Subcutaneous abdominal adipose tissue (tissue), 5 donors: ENCODE results near the gene KEL.

Experiments used
- H3K27ac ChIP-seq: one replicate; pipeline ENCODE4 v1.7.0; 2013; ENCODE audit warnings: low read depth, mild to moderate bottlenecking, inconsistent platforms, low read length, moderate library complexity
- H3K27me3 ChIP-seq, 5 donors: one replicate each; pipeline ENCODE4 v1.7.0; 2013; ENCODE audit warnings: low read length in 5 of 5, inconsistent platforms in 1 of 5; ENCODE audit not compliant: control insufficient read depth in 5 of 5, insufficient read depth in 4 of 5
- H3K36me3 ChIP-seq, 5 donors: one replicate each; pipeline ENCODE4 v1.7.0; 2013; ENCODE audit warnings: low read length in 5 of 5; ENCODE audit not compliant: control insufficient read depth in 5 of 5, insufficient read depth in 5 of 5
- H3K4me1 ChIP-seq, 5 donors: one replicate each; pipeline ENCODE4 v1.7.0; 2013; ENCODE audit warnings: low read length in 5 of 5, mild to moderate bottlenecking in 3 of 5, moderate library complexity in 1 of 5; ENCODE audit not compliant: control insufficient read depth in 5 of 5, insufficient read depth in 5 of 5
- H3K4me3 ChIP-seq, 5 donors: one replicate each; pipeline ENCODE4 v1.7.0; 2013; ENCODE audit warnings: low read length in 5 of 5, low read depth in 1 of 5
- H3K9ac ChIP-seq, 5 donors: one replicate each; pipeline ENCODE4 v1.7.0; 2013; ENCODE audit warnings: low read length in 5 of 5, mild to moderate bottlenecking in 4 of 5, moderate library complexity in 3 of 5
- H3K9me3 ChIP-seq, 5 donors: one replicate each; pipeline ENCODE4 v1.7.0; 2013; ENCODE audit warnings: low read length in 5 of 5; ENCODE audit not compliant: control insufficient read depth in 5 of 5
- donor health status: healthy.
- donor health status: healthy.
- donor health status: healthy.
- donor health status: healthy.
- donor health status: healthy.

KEL gene

GRCh38 chr7:142945001-142945400 is 17.2 kb downstream of the KEL start:
- no peaks in the 10 kb centered on the region for H3K36me3 ChIP-seq
- H3K27ac ChIP-seq = no peak overlapping the region
- no peak overlapping the region for H3K4me3 ChIP-seq
- H3K9me3 ChIP-seq = no peaks in the 10 kb centered on the region
- H3K9ac ChIP-seq = no peak overlapping the region
- H3K27me3 ChIP-seq = peaks cover 0 to 9% (median 0%) of the 10 kb centered on the region in 5 donors
- peaks cover 0 to 14% (median 0%) of the 10 kb centered on the region in 5 donors for H3K4me1 ChIP-seq

GRCh38 chr7:142943706-142944268 is 18.4 kb downstream of the KEL start:
- peaks cover 0 to 9% (median 0%) of the 10 kb centered on the region in 5 donors for H3K27me3 ChIP-seq
- H3K36me3 ChIP-seq = no peaks in the 10 kb centered on the region
- no peak overlapping the region for H3K9ac ChIP-seq
- no peak overlapping the region for H3K27ac ChIP-seq
- peaks cover 0 to 17% (median 0%) of the 10 kb centered on the region in 5 donors for H3K4me1 ChIP-seq
- H3K9me3 ChIP-seq = no peaks in the 10 kb centered on the region
- no peak overlapping the region for H3K4me3 ChIP-seq

GRCh38 chr7:142942746-142943145 is 19.4 kb downstream of the KEL start:
- Histone ChIP-seq H3K9me3 (no peaks in the 10 kb centered on the region), H3K9ac (no peak overlapping the region), H3K4me1 (peaks cover 0 to 17% (median 0%) of the 10 kb centered on the region in 5 donors), H3K36me3 (no peaks in the 10 kb centered on the region), H3K27ac (no peak overlapping the region), H3K27me3 (peaks cover 0 to 9% (median 0%) of the 10 kb centered on the region in 5 donors), H3K4me3 (no peak overlapping the region)

- Histone ChIP-seq H3K27me3 (peaks cover 0 to 9% (median 0%) of the 10 kb centered on the region in 5 donors), H3K9me3 (no peaks in the 10 kb centered on the region), H3K4me1 (peaks cover 0 to 17% (median 0%) of the 10 kb centered on the region in 5 donors), H3K27ac (no peak overlapping the region), H3K9ac (no peak overlapping the region), H3K4me3 (no peak overlapping the region), H3K36me3 (no peaks in the 10 kb centered on the region)
Measured at GRCh38 chr7:142941541-142941940, 20.6 kb downstream of the KEL start.

GRCh38 chr7:142940966-142941535 is 21.1 kb downstream of the KEL start:
- H3K36me3 ChIP-seq = no peaks in the 10 kb centered on the region

GRCh38 chr7:142939226-142939910 is 22.8 kb downstream of the KEL start, which contains the start of gene LLCFC1:
TSS of gene LLCFC1 (plus strand) at chr7:142939484. CDS start at chr7:142939622, 138 bp downstream.
- Histone ChIP-seq H3K27me3 (peaks cover 0 to 9% (median 2%) of the 10 kb centered on the region in 5 donors), H3K4me1 (peaks cover 0 to 17% (median 0%) of the 10 kb centered on the region in 5 donors), H3K9me3 (no peaks in the 10 kb centered on the region), H3K4me3 (no peak within 1 kb of the TSS), H3K36me3 (no peaks in the 10 kb centered on the region), H3K9ac (no peak within 1 kb of the TSS), H3K27ac (no peak within 1 kb of the TSS)

More at GRCh38 chr7:142940966-142941535, 21.1 kb downstream of the KEL start:
- Histone ChIP-seq H3K27ac (no peak overlapping the region), H3K4me1 (peaks cover 0 to 17% (median 0%) of the 10 kb centered on the region in 5 donors), H3K9ac (no peak overlapping the region), H3K9me3 (no peaks in the 10 kb centered on the region), H3K4me3 (no peak overlapping the region), H3K27me3 (peaks cover 0 to 9% (median 2%) of the 10 kb centered on the region in 5 donors)

GRCh38 chr7:142938611-142939010 is 23.6 kb downstream of the KEL start:
- Histone ChIP-seq H3K4me3 (no peak overlapping the region), H3K27ac (no peak overlapping the region), H3K9me3 (no peaks in the 10 kb centered on the region), H3K27me3 (peaks cover 1 to 13% (median 3%) of the 10 kb centered on the region in 5 donors), H3K9ac (no peak overlapping the region), H3K4me1 (peaks cover 0 to 17% (median 0%) of the 10 kb centered on the region in 5 donors), H3K36me3 (no peaks in the 10 kb centered on the region)

- peaks cover 0 to 14% (median 0%) of the 10 kb centered on the region in 5 donors for H3K4me1 ChIP-seq
- no peak overlapping the region for H3K4me3 ChIP-seq
- H3K36me3 ChIP-seq = no peaks in the 10 kb centered on the region
- H3K27me3 ChIP-seq = peaks cover 2 to 5% (median 4%) of the 10 kb centered on the region in 5 donors
- H3K27ac ChIP-seq = no peak overlapping the region
- H3K9ac ChIP-seq = no peak overlapping the region
- H3K9me3 ChIP-seq = no peaks in the 10 kb centered on the region
Measured at GRCh38 chr7:142935941-142936565, 26.1 kb downstream of the KEL start.

- H3K4me1 ChIP-seq = no peaks in the 10 kb centered on the region
- no peak overlapping the region for H3K9ac ChIP-seq
- no peak overlapping the region for H3K27ac ChIP-seq
- H3K27me3 ChIP-seq = peaks cover 2 to 5% (median 4%) of the 10 kb centered on the region in 5 donors
- H3K36me3 ChIP-seq = no peaks in the 10 kb centered on the region
- no peaks in the 10 kb centered on the region for H3K9me3 ChIP-seq
- H3K4me3 ChIP-seq = no peak overlapping the region
Measured at GRCh38 chr7:142934056-142934455, 28.1 kb downstream of the KEL start.

- no peaks in the 10 kb centered on the region for H3K36me3 ChIP-seq
- no peaks in the 10 kb centered on the region for H3K4me1 ChIP-seq
- no peaks in the 10 kb centered on the region for H3K9me3 ChIP-seq
- H3K9ac ChIP-seq = no peak within 1 kb of the TSS
- peaks cover 2 to 5% (median 4%) of the 10 kb centered on the region in 5 donors for H3K27me3 ChIP-seq
- H3K4me3 ChIP-seq = no peak within 1 kb of the TSS
- no peak within 1 kb of the TSS for H3K27ac ChIP-seq
Measured at GRCh38 chr7:142933624-142934023, 28.5 kb downstream of the KEL start, which contains the start of gene TRPV5. TSS of gene TRPV5 (minus strand) at chr7:142933746. CDS start at chr7:142933459, 287 bp downstream.
